GM18502 (cell line): Measurements from ENCODE around the gene TCF4.
A peak's percentile ranks its signal among the peaks of the same experiment; 100 is the strongest.

Experiments
- ATAC-seq: cut with Tn5 transposase; IDR thresholded peaks from one replicate; pipeline ENCODE4 v1.9.1; 2021; ENCODE audit warnings: mild to moderate bottlenecking; ENCODE audit not compliant: unreplicated experiment, poor library complexity

Gene TCF4

DNA sequence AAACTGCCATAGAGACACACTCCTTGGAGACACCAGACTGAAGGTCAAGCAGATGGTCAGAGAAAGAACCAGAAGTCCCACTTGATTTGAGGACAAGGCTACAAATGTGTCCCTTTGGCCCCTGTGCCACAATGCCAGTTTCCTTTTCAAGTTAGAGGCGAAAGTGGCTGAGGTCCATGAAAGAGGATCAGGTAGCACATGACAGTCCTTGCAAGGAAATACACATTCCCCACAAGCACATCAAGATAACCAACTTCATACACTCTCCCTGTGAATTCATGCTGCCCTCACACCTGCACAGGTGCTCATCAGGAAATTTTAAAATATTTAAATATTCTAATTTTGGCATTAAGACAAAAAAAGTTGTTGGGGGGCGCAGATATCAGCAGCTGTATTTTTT is 218.6 kb downstream of the TCF4 start:
- ATAC-seq: no peak

DNA sequence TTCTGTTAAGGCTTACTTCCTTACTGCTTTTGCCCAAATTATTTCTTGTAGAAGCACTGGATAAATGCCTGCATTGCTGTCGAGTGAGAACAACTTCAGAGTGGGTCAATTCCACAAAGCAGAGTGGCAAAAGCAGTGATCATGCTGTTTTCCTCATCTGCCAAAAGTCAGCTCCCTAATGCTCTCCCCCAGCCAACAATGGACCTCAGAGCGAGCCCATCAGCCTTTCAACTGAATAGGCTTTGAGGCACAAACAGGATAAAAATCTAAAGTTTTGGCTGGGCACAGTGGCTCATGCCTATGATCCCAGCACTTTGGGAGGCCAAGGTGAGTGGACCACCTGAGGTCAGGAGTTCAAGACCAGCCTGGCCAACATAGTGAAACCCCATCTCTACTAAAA is 222.7 kb downstream of the TCF4 start:
- ATAC-seq: no peak

DNA sequence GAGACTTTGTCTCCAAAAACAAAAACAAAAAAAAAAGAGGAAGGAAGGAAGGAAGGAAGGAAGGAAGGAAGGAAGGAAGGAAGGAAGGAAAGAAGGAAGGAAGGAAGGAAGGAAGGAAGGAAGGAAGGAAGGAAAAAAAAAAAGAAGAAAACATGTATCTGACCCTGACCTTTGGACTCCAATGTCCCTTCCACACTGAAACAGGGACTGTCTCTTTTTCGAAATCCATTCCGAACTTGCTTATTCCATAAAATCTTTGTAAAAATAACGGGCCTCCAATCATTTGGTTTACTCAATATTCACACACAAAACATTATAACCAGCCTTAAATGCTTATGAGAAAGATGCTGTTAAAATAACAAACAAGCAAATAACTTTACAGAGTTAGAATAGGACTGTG is 225.7 kb downstream of the TCF4 start:
- ATAC-seq: no peak

DNA sequence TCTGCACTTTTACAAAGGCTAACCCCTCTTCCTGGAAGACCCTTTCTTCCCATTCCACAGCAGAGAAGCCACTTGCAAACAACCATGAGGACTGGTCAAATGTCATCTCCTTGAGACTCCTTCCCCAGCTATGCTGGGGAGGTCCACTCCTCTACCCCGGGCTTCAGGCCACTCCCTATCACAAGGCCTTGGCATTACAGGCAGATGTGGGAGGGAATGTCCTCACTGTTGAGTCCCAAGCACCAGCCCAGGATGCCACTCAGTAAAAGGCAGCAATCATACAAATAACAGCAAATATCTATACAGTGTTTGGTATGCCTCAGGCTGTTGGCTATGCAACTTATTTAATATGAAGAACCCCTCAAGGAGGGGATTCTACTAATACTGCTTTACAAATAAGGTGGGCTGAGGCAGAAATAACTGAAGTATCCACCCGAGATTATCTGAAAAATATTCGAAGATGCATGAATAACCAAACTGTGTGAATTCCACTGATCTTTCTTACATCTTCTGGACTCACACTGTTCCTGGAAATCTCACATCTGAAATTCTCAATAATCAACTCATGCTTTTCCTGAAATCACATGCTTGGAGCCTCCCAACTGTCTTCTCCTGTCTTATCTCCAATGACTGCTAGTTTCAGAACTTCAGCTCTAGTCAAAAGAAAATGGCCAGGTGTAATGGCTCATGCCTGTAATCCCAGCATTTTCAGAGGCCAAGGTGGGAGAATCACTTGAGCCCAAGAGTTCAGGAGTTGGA is 226.3 kb downstream of the TCF4 start:
- no peak for ATAC-seq

DNA sequence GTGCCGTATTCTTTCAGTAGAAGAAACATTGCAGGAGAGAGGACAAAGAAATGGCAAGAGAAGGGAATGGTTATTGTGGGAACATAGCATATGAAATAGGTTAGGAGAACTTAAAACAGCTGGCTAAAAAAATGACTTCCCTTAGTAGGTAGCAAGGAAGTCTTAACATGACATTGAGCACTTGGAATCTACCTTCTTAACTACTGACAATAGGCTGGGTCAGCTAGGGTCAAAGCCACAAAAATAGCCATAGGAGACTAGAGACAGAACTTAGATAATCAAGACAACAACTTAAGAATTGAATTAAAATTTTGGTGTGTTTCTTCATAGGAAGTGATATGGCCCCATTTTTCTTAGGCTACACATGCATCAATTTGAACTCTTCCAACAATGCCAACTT is 227.9 kb downstream of the TCF4 start:
- no peak for ATAC-seq

DNA sequence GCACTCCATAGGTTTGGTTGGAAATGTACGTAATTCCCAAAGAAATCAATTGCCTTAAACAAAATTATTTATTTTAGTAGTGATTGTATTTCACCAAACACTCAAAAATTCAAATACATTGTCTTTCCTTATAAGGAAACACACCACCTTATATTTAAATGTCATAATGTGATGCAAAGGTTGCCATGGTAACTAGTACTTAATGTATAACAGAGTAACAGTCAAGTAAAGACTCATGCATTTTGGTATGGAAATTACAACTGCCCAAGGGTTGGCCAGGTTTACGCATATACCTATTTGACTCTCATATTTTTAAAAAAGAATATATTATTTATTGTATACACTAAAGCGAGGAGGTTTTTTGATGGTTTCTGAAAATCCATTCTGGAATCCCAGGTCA is 231.2 kb downstream of the TCF4 start:
- no peak for ATAC-seq

DNA sequence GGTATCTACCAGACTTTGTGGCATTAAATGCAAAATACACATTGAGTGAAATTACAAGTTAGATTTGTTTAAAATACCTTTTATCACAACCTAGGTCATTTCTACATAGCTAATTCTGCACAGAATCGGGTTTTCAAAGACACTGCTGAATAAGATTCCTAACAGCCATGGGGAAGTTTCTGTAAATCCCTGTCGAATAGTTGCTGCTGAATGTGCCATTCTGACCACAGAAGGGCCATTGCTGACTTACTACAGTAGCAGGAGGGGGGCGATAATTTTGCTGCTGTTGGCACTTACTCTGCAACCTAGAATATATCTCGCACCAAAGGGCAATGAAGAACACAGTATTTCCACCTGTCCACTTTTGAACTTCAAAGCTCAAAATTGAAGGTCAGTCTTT is 232.8 kb downstream of the TCF4 start:
- ATAC-seq: no peak

DNA sequence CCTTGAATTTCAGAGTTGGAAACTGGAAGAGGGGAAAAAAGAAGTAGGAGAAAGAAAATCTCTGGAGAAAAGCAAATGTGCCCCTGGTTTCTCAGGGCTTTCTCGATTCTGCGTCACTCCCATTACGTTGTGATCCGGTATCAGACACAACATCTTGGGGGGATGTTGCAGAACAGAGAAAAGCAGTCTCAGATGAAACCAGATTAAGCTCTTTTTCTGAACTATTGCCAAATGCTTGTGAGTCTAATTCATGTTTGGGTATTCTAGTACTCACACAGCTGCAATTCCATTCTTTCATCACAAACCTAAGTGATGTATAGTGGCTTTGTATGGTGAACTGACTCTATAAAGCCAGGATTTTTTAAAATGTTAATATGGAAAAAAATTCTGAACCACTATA is 233.2 kb downstream of the TCF4 start:
- no peak for ATAC-seq

DNA sequence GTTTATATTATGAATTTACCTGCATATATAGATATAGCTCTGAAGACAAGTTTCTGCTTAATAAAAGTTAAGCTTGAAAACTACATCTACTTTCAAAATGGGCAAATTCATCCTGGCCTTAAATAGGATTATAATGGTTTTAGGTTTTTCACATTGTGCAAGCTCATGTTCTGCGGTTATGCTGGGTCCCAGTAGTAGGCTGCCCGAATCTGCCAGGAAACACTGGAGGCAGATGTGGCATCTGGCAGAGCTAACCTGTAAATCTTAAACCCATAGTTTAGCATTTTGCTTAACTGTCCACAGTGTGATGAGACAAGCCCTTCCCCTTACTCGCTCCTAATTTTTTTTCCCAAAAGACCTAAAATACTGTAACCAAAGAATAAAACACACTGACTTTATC is 234.2 kb downstream of the TCF4 start:
- ATAC-seq: no peak

DNA sequence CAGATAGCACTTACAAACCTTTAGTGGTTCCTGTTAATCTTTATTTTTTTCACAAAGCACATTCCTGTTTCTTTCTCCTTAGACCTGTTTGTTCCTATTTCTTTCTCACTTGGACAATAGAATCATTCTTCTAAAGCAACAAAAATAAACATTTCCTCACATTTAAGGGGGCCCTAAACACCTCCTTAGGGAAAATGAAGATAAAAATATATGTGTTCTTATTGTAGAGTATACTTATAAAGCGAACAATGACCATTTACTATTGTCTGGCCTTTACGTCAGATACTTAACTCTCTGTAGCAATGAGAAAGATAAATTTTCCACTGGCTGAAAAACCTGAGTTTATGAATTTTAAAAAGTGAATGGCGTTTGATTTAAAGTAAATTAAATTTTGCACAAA is 234.6 kb downstream of the TCF4 start:
- no peak for ATAC-seq

DNA sequence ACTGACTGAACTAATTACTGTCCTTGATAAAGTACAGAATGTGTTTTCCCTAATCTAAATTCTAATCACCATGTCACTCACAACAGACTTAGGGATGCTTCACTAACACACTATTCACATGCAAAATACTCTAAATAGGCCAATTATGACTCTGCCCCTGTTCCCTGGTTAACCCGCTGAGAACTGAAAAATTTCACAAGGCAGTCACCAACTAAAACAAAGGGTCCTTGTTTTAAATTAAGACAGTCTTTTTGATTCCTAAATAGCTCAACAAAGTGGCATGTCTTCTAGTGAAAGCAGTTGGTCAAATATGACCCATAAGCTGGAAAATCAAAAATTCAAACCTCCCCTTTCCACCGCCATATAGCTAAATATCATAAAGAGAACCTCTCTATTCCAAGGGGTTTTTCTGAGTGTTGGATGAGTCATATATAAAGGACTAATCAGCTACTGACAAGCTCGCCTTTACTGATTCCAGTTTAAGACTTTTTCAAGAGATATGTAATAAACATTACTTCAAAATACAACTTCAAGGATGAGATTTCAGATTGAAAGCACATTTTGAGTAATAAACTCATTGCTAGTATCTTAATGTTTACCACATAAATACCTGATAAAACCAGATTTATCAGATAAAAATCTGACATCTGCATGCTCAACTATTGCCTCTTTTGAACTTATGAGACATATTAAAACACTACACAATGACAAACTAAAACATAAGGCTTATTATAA is 235.8 kb downstream of the TCF4 start:
- peak; percentile 81 for ATAC-seq

DNA sequence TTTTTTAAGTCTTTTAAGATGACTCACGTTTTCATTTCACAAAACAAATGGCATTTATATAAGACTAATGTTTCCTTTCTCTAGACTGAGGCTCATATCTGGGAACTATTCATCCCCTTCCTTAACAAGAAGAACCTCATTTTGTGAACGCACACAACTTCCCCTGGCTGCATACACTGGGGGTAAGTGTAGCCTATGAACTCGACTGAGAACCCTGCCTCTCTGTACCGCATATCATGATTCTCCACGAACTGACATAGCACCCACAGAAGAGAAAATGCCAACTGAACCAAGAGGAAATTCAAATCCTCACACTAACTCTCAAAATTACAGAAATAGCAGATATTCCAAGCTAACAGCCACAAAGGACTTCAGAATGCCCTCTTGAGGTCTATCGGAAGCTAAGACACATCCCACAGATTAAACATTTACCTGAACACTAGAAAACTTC is 236.7 kb downstream of the TCF4 start:
- ATAC-seq: no peak

DNA sequence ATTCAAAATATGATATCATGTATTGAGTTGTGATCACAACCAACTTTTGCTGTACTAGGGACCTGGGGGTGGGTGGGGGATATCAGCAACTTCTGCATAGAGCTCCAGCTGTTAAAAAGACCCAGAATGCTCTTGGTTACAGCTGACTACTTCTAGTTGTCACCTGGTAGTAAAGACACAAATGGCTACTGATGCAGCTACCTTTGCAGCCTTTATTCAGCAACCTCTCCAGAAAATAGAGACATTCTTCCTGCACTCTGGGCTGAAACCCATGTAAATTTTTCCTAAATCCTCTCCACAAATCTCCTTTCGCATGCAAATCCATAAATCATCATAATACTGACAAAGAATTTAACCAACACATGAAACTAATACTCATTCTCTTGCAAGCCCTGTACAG is 238.3 kb downstream of the TCF4 start:
- no peak for ATAC-seq

DNA sequence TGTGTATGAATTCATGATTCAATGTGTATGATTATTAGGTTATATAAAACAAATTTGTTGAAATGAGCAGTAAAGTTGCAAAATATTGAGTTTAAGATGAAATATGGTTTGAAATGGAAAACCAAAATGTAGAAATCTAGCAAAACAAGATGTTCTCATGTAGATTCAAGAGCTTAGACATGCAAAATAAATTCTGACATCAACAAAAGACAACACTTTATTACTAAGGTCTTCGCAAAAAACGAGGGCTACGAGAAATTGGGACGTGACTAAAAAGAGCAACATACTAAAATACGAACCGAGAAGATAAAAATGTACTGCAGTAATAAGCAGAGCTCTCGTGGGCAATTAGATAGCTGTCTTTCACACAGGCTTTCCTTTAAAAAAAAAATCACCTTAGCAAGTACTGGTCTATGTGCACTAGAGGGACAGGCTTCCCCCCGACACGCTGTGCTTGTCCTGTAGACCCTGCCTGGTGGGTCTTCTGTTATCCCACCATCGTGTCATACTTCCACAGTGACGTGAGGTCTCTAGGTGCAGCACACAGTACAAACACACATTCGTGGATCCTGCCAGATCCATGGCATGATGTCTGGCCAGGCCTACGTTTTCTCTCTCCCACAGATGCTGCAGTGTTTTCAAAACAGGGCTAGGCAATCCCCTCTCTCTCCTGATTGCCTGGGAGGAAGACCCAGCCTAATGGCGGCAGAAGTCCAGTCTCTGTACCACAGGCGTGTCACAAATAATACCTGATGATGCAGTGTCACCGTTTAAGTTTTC is 240.8 kb downstream of the TCF4 start:
- ATAC-seq: no peak

DNA sequence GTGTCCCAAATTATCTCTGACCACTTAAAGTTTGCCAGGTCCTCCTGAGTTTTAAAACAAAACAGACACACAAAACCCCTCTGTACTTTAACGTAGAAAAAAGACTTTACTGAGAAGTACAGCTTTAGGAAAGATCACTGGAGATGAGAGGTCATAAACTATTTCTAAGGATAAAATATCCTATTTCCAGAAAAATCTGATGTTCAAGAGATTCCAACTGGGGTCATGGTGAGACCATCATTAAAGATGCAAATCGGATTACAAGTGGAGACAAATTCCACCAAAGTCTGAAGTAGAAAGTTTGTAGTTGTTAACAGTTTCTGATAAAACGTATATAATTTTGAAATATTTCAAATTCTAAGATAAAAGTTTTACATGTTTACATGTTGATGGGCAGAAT is 241.6 kb downstream of the TCF4 start:
- ATAC-seq: no peak

DNA sequence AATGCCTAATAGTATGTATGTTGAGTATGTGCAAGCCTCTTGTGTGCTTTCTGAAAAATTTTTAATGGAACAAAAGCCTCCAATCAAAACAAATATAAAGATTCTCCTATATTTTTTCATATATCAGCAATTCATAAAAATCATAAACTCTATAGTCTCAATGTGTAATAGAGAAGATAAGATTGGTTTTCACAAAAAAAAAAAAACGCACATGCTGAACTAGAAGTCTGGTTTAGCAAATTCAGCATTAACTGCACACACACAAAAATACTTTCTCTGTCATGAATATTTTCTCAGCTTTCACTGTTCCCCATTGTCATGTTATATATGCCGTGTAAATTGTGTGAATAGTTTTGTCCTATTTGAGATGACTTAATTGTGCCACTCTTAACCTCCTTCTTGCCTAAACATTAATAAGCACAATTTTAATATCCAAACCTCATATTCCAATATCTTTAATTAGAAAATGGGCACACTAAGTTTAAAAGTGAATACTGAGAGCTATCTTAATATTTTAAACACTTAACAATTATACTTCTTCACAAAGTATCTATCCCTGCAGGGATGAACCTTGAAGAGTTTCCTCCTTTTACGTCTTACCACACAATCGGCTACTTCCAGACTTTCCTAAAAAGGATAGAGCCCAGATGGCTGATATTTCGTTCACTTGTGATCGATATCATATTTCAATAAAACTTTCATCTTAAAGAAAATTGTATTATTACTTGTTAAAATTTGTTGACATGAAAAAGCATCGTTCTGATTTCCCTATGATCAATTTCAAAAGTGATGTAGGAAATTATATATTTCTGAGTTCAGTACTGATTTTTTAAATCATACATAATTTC is 242.7 kb downstream of the TCF4 start:
- ATAC-seq: no peak

DNA sequence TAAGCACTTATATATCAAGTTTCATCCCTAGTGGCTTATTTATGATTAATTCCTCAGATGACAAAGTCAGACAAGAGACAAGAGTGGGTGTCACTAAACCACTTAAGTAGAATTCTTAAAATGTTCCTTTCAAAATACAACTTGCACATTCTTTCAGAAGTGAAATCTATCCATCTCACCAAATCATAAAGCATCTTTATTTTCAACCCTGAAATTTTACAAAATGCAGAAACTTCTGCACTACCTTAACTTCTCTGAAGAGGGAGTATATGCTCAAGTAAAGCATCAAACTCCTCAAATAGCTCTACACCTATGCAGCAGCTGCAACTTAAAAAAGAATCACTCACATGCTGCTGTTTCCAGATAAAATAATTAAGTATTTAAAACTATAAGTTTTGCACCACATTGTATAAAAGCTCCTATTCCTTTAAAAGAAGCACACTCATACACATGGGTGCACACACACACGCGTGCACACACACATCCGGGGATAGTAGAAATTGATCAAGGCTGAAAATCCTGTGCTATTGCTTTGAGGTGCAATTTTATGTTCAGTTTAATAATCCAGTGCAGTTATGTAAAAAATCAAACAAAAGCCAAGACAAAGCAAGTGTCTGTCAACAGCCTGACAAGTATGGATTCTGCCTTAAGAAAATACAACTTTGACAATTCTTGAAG is 244.5 kb downstream of the TCF4 start:
- ATAC-seq: peak; percentile 76

DNA sequence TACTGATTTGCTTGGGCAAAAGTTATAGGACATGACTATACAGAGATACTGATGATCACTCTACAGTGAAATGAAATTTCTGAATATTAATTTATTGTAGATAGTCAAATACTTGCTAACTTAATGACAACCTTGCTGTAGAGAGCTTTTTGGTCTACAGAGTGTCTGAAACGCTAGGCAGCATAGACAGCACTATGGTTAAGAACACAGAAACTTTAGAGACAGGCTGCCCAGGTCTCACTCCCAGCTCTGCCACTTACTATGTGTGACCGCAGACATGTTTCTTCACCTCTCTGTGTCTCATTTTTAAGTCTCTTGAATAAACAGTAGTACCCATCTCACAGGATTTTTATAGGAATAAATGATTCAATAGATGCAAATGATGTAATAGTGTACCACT is 247.0 kb downstream of the TCF4 start:
- no peak for ATAC-seq

DNA sequence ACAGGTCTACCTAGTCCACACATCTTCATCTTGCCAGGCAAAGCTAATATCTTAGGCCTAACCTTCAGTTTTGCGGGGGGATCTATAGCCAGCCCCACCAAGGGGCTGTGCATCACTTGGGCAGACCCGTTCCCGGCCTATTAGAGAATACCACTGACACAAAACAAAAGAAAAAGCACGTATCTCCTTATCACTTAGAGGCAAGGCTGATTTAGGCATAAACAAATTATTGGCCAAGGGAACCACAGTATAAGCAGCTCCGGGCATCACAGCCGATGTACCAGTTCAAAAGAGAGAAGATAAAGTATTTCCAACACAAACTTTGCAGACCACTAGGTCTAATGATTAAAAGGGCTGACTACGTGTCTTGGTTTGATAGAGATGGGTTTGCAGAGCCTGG is 248.0 kb downstream of the TCF4 start:
- ATAC-seq: no peak
